HL-60 (cell line): ENCODE results near the gene CMPK2.

Experiments used
- DNase-seq, 2 experiments: peaks; one replicate each; pipeline ENCODE4 v3.0.0-alpha.2; 2010 to 2020; ENCODE audit warnings: low read depth in 1 of 2, low spot score in 1 of 2
- H3K27ac ChIP-seq: fragments of 250-450 bp; sonication (Bioruptor Pico); replicated peaks from 2 replicates; pipeline ENCODE4 v1.5.1; 2020; ENCODE audit warnings: mild to moderate bottlenecking, moderate library complexity
- H3K27me3 ChIP-seq: fragments of 250-450 bp; sonication (Bioruptor Pico); 2 replicates; pipeline ENCODE4 v1.5.1; 2021; ENCODE audit warnings: mild to moderate bottlenecking, moderate library complexity; ENCODE audit not compliant: insufficient read depth, poor library complexity, severe bottlenecking
- H3K4me3 ChIP-seq: replicated peaks from 2 replicates; pipeline ENCODE4 v1.5.1; 2011; ENCODE audit warnings: mild to moderate bottlenecking, control low read depth, low read length; ENCODE audit not compliant: insufficient read depth
- CTCF ChIP-seq: IDR thresholded peaks from one replicate; pipeline ENCODE4 v1.5.1; 2011; ENCODE audit warnings: low read length, control low read depth, inconsistent platforms; ENCODE audit not compliant: insufficient read depth
- GABPA ChIP-seq: IDR thresholded peaks from 2 replicates; pipeline ENCODE4 v1.6.1; 2012; ENCODE audit warnings: low read depth
- POLR2AphosphoS5 ChIP-seq: IDR thresholded peaks from 2 replicates; pipeline ENCODE4 v1.6.1; 2012; ENCODE audit warnings: low read depth
- REST ChIP-seq: IDR thresholded peaks from 2 replicates; pipeline ENCODE4 v1.6.1; 2012; ENCODE audit warnings: low read depth; ENCODE audit not compliant: insufficient replicate concordance
- SPI1 ChIP-seq: IDR thresholded peaks from 2 replicates; pipeline ENCODE4 v1.6.1; 2012; ENCODE audit warnings: low read depth, mild to moderate bottlenecking, borderline replicate concordance

CMPK2 gene

DNA sequence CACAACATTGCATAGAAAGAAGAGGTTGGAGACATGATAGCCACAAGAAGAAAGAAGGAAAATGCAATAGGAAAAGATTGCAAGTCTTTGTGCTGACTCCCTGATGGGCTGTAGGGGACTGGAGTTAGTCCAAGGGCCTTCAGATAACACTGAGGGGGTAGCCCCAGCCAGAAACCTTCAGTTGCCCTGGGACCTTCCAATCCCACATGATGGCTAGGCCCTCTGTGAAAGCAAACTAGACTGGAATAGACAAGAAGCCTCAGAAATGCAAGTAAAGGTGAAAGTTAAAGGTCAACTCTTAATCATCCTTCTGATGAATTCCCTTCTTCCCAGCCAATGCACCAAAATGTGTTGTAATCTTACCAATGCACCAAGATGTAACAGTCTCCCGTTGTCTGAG is 19.2 kb downstream of the CMPK2 start:
- Histone ChIP-seq H3K27ac (no peak overlapping the region), H3K27me3 (no peaks in the 10 kb centered on the region), H3K4me3 (no peak overlapping the region)
- no peak for DNase-seq
- TF ChIP-seq POLR2AphosphoS5, result no peak
- TF ChIP-seq REST, result no peak
- TF ChIP-seq SPI1, result no peak
- TF ChIP-seq CTCF, result no peak
- no peak for TF ChIP-seq GABPA

GRCh38 chr2:6845903-6846302 is 19.8 kb downstream of the CMPK2 start:
- DNase-seq, result no peak
- TF ChIP-seq CTCF (no peak), GABPA (no peak), SPI1 (no peak), REST (no peak), POLR2AphosphoS5 (no peak)
- Histone ChIP-seq H3K27ac (no peak overlapping the region), H3K27me3 (no peaks in the 10 kb centered on the region), H3K4me3 (no peak overlapping the region)

DNA sequence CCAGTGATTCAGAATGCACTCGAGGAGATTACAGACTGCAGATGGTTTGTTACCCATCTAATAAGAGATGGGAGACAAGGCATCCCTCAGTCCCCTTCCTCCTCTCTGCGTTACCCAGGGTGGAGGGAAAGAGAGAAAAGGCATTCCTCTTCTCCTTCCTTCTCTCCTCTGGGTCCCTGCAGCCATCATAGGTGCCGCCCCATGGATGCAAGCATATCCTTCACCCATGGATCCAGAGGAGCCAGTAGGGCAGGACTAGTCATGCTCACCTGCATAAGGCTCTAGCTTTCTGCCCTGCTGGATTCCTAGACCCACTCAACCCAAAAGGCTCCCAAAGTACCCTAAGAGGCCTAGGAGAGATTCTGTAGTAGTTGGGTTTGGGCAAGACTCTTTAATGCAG is 20.4 kb downstream of the CMPK2 start:
- TF ChIP-seq CTCF (no peak), GABPA (no peak), REST (no peak), SPI1 (no peak), POLR2AphosphoS5 (no peak)
- H3K4me3 ChIP-seq, result no peak overlapping the region
- H3K27ac ChIP-seq, result no peak overlapping the region
- H3K27me3 ChIP-seq, result no peaks in the 10 kb centered on the region
- DNase-seq, result peak in 1 of 2 experiments; percentile 31
